Measurements from ENCODE around the gene SDSL. TPM values are rescaled to one million over a fixed set of nuclear protein-coding genes. Genes with fewer than 3 reads are reported as not detected.

Gene SDSL
- total and polyA plus RNA-seq, 2 of the 13 experiments (the other 11 are each of a cell fraction or from before 2014, with no cell fraction given), result 1.2 to 1.7 TPM

DNA sequence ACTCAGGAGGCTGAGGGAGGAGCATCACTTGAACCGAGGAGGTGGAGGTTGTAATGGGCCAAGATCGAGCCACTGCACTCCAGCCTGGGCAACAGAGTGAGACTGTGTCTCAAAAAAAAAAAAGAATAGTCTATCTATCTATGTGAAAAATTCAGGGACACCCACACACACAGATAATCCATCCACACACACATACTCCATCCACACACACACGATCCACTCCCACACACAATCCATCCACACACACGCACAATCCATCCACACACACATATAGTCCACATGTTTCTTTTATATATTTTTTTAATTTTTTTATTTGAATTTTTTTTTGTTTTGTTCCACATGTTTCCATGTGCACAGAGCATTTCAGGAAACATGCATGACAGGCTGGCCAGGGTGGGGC, 21.8 kb upstream of the SDSL start:
- in situ Hi-C loops (cut with HindIII; ENCODE audit: extremely low pct_ligation_motif_present, low pct_unique_long_range_greater_than_20kb), result no loop called here
- CTCF ChIA-PET (ENCODE audit: low intra/inter-chr PET ratio, low total read pairs), result no interaction called here
- no peak for FAIRE-seq

GRCh38 chr12:113401066-113402000, 20.8 kb upstream of the SDSL start:
- CTCF ChIA-PET (ENCODE audit: low intra/inter-chr PET ratio, low total read pairs), result no interaction called here
- in situ Hi-C loops (cut with HindIII; ENCODE audit: extremely low pct_ligation_motif_present, low pct_unique_long_range_greater_than_20kb), result no loop called here
- TF ChIP-seq MYNN (CRISPR knock-in tag; IDR thresholded peaks at IDR 0.05; ENCODE audit: low read depth) (no peak), EED (CRISPR knock-in tag; IDR thresholded peaks at IDR 0.05) (no peak), BORCS8-MEF2B (CRISPR knock-in tag; IDR thresholded peaks at IDR 0.05) (no peak), ZNF773 (CRISPR knock-in tag; IDR thresholded peaks at IDR 0.05; ENCODE audit: borderline replicate concordance) (no peak), ARNT (IDR thresholded peaks at IDR 0.05) (no peak), REXO4 (CRISPR knock-in tag; IDR thresholded peaks at IDR 0.05; ENCODE audit: borderline replicate concordance) (no peak), ZSCAN20 (CRISPR knock-in tag; IDR thresholded peaks at IDR 0.05; ENCODE audit: borderline replicate concordance) (no peak)
- TF ChIP-seq, protein P1, sequence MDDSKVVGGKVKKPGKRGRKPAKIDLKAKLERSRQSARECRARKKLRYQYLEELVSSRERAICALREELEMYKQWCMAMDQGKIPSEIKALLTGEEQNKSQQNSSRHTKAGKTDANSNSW (CRISPR knock-in tag; IDR thresholded peaks at IDR 0.05; ENCODE audit: borderline replicate concordance), result no peak
- TF ChIP-seq, protein P2, sequence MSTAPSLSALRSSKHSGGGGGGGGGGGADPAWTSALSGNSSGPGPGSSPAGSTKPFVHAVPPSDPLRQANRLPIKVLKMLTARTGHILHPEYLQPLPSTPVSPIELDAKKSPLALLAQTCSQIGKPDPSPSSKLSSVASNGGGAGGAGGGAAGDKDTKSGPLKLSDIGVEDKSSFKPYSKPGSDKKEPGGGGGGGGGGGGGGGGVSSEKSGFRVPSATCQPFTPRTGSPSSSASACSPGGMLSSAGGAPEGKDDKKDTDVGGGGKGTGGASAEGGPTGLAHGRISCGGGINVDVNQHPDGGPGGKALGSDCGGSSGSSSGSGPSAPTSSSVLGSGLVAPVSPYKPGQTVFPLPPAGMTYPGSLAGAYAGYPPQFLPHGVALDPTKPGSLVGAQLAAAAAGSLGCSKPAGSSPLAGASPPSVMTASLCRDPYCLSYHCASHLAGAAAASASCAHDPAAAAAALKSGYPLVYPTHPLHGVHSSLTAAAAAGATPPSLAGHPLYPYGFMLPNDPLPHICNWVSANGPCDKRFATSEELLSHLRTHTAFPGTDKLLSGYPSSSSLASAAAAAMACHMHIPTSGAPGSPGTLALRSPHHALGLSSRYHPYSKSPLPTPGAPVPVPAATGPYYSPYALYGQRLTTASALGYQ (CRISPR knock-in tag; IDR thresholded peaks at IDR 0.05), result no peak

More for the DNA sequence above, 21.8 kb upstream of the SDSL start:
- BruUV-seq (replicated peaks), result no TSS peak
- H3K4me1 ChIP-seq (ENCODE audit: insufficient read depth, low read length), result peaks cover 8% of the 10 kb centered on the region; the same call in 1 of the 2 replicates
- POLR2A ChIA-PET, result no interaction called here
- no peaks in the 10 kb centered on the region for H3K79me2 ChIP-seq (ENCODE audit: insufficient read depth, low read length)
- no peak overlapping the region for H3K27ac ChIP-seq (ENCODE audit: extremely low read length, insufficient read depth, low read length)
- no peak overlapping the region for H3K4me2 ChIP-seq (ENCODE audit: low read depth, low read length)
- WGBS (ENCODE audit: low lambda C conversion rate), result 25% methylated on average over 4 of the region's 4 CpGs
- TF ChIP-seq, protein P3, sequence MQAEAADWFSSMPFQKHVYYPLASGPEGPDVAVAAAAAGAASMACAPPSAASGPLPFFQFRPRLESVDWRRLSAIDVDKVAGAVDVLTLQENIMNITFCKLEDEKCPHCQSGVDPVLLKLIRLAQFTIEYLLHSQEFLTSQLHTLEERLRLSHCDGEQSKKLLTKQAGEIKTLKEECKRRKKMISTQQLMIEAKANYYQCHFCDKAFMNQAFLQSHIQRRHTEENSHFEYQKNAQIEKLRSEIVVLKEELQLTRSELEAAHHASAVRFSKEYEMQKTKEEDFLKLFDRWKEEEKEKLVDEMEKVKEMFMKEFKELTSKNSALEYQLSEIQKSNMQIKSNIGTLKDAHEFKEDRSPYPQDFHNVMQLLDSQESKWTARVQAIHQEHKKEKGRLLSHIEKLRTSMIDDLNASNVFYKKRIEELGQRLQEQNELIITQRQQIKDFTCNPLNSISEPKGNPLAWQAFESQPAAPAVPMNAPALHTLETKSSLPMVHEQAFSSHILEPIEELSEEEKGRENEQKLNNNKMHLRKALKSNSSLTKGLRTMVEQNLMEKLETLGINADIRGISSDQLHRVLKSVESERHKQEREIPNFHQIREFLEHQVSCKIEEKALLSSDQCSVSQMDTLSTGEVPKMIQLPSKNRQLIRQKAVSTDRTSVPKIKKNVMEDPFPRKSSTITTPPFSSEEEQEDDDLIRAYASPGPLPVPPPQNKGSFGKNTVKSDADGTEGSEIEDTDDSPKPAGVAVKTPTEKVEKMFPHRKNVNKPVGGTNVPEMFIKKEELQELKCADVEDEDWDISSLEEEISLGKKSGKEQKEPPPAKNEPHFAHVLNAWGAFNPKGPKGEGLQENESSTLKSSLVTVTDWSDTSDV (CRISPR knock-in tag; IDR thresholded peaks at IDR 0.05), result no peak
- TF ChIP-seq NPAS2 (CRISPR knock-in tag; IDR thresholded peaks at IDR 0.05; ENCODE audit: borderline replicate concordance), result no peak
- no peak for DNase-seq (ENCODE audit: low spot score)
- H4K20me1 ChIP-seq (ENCODE audit: insufficient read depth, low read length), result no peaks in the 10 kb centered on the region
- peaks cover 3 to 6% of the 10 kb centered on the region in 2 experiments; a peak in 3 of 5 replicates for H3K27me3 ChIP-seq (ENCODE audit: control insufficient read depth in 1 of 2, insufficient read depth in 2 of 2, low read length in 2 of 2)
- H3K9ac ChIP-seq (ENCODE audit: insufficient read depth, low read depth, low read length), result no peak overlapping the region
- intact Hi-C loops (cut with micrococcal nuclease; ENCODE audit: unreplicated experiment), result no loop called here
- H3K9me3 ChIP-seq (ENCODE audit: low read length), result no peaks in the 10 kb centered on the region
- ATAC-seq, result no peak
- no peak overlapping the region for H2AFZ ChIP-seq (ENCODE audit: low read length)
- H3K36me3 ChIP-seq (replicated peaks in 1 of 2; ENCODE audit: control insufficient read depth in 1 of 2, insufficient read depth in 2 of 2, low read length in 2 of 2), result no peaks in the 10 kb centered on the region
- H3K4me3 ChIP-seq (replicated peaks in 1 of 3; ENCODE audit: insufficient read depth in 1 of 3, low read depth in 2 of 3, low read length in 3 of 3), result no peak overlapping the region

More at GRCh38 chr12:113401066-113402000, 20.8 kb upstream of the SDSL start:
- 31% methylated on average over 12 of the region's 13 CpGs for WGBS (ENCODE audit: low lambda C conversion rate)
- H3K36me3 ChIP-seq (replicated peaks in 1 of 2; ENCODE audit: control insufficient read depth in 1 of 2, insufficient read depth in 2 of 2, low read length in 2 of 2), result no peaks in the 10 kb centered on the region
- FAIRE-seq (no peak), DNase-seq (ENCODE audit: low spot score) (no peak), ATAC-seq (no peak)
- H3K27me3 ChIP-seq (ENCODE audit: control insufficient read depth in 1 of 2, insufficient read depth in 2 of 2, low read length in 2 of 2), result peaks cover 3 to 8% of the 10 kb centered on the region in 2 experiments; a peak in 3 of 5 replicates
- H3K4me2 ChIP-seq (ENCODE audit: low read depth, low read length), result no peak overlapping the region
- intact Hi-C loops (cut with micrococcal nuclease; ENCODE audit: unreplicated experiment), result no loop called here
- no peaks in the 10 kb centered on the region for H4K20me1 ChIP-seq (ENCODE audit: insufficient read depth, low read length)
- no peak overlapping the region for H3K4me3 ChIP-seq (replicated peaks in 1 of 3; ENCODE audit: insufficient read depth in 1 of 3, low read depth in 2 of 3, low read length in 3 of 3)
- H3K9me3 ChIP-seq (ENCODE audit: low read length), result no peaks in the 10 kb centered on the region
- no peak overlapping the region for H3K27ac ChIP-seq (ENCODE audit: extremely low read length, insufficient read depth, low read length)
- no TSS peak for BruUV-seq (replicated peaks)
- no peak overlapping the region for H3K9ac ChIP-seq (ENCODE audit: insufficient read depth, low read depth, low read length)
- H2AFZ ChIP-seq (ENCODE audit: low read length), result no peak overlapping the region
- H3K4me1 ChIP-seq (ENCODE audit: insufficient read depth, low read length), result peaks cover 8% of the 10 kb centered on the region; the same call in 1 of the 2 replicates
- no peaks in the 10 kb centered on the region for H3K79me2 ChIP-seq (ENCODE audit: insufficient read depth, low read length)
- POLR2A ChIA-PET, result no interaction called here
